Chondrocyte (in vitro differentiated cells): ENCODE data around the gene CCDC14. TPM values are rescaled to one million over a fixed set of nuclear protein-coding genes. Genes with fewer than 3 reads are reported as not detected.

ENCODE experiments used
- DNase-seq: peaks from one replicate; pipeline ENCODE4 v3.0.0; 2021; ENCODE audit warnings: mixed read lengths, low spot score
- H3K27ac Mint-ChIP-seq: one replicate; pipeline ENCODE4 v1.8.0; 2021; ENCODE audit warnings: mild to moderate bottlenecking, moderate library complexity, mixed read lengths; ENCODE audit not compliant: unreplicated experiment
- H3K27me3 Mint-ChIP-seq: 2 replicates; pipeline ENCODE4 v1.8.0; 2021; ENCODE audit warnings: low read depth, mixed read lengths
- H3K36me3 Mint-ChIP-seq: 2 replicates; pipeline ENCODE4 v1.8.0; 2021; ENCODE audit warnings: low read depth, mixed read lengths
- H3K4me1 Mint-ChIP-seq: 2 replicates; pipeline ENCODE4 v1.8.0; 2021; ENCODE audit warnings: low read depth, mild to moderate bottlenecking, mixed read lengths
- H3K4me3 Mint-ChIP-seq: one replicate; pipeline ENCODE4 v1.8.0; 2021; ENCODE audit warnings: mild to moderate bottlenecking, moderate library complexity, mixed read lengths; ENCODE audit not compliant: unreplicated experiment
- H3K9me3 Mint-ChIP-seq: 2 replicates; pipeline ENCODE4 v1.8.0; 2021; ENCODE audit warnings: low read depth, mixed read lengths
- total RNA-seq: library from RNA; stranded (reverse); gene quantifications from 3 replicates; pipeline ENCODE4 v1.2.1, GENCODE V29; 2021
- TF ChIP-seq, protein P1 (sequence below): fragments of 200-600 bp; sonication (generic); IDR thresholded peaks from 2 replicates; pipeline ENCODE4 v1.5.0; 2021; ENCODE audit warnings: antibody characterized with exemption, mild to moderate bottlenecking, moderate library complexity

CCDC14 gene
- total RNA-seq, 1 donor from 2014 or later: 25.4 TPM

GRCh38 chr3:123884993-123885392 lies 76.0 kb downstream of the CCDC14 start:
- H3K4me3 Mint-ChIP-seq: no peak overlapping the region
- TF ChIP-seq, protein P1, sequence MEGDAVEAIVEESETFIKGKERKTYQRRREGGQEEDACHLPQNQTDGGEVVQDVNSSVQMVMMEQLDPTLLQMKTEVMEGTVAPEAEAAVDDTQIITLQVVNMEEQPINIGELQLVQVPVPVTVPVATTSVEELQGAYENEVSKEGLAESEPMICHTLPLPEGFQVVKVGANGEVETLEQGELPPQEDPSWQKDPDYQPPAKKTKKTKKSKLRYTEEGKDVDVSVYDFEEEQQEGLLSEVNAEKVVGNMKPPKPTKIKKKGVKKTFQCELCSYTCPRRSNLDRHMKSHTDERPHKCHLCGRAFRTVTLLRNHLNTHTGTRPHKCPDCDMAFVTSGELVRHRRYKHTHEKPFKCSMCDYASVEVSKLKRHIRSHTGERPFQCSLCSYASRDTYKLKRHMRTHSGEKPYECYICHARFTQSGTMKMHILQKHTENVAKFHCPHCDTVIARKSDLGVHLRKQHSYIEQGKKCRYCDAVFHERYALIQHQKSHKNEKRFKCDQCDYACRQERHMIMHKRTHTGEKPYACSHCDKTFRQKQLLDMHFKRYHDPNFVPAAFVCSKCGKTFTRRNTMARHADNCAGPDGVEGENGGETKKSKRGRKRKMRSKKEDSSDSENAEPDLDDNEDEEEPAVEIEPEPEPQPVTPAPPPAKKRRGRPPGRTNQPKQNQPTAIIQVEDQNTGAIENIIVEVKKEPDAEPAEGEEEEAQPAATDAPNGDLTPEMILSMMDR: no peak
- H3K27ac Mint-ChIP-seq: no peak overlapping the region
- peaks cover 2% of the 10 kb centered on the region for H3K9me3 Mint-ChIP-seq
- DNase-seq: no peak
- H3K27me3 Mint-ChIP-seq: no peaks in the 10 kb centered on the region
- peaks cover 25% of the 10 kb centered on the region for H3K4me1 Mint-ChIP-seq
- H3K36me3 Mint-ChIP-seq: no peaks in the 10 kb centered on the region

DNA sequence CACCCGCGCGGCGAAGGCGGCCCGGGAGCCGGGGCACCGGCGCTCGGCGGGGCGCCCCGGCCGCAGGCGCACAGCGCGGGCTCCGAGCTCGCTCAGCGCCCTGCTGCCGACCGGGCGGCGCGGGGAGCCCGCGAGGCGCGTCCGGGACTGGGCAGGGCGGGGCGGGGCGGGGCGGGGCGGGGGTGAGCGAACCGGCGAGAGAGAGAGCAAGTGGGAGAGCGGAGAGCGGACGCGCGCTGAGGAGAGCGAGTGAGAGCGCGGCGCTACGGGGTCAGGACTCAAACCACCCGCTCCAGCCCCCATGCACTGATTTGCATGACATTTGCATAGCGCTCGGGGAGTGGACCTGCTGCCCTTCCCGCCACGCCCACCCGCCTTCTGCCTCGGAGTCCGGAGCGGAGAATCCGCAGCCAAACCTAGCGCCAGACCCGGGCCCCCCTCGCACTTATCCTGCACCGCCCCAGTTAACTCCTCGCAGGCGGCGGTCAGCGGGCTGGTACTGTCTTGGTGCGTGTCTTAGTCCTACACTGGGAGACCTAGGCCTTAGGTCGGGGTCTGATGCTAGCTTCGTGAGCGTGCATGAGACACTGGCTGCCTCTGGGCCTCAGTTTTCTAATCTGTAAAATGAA lies 76.7 kb downstream of the CCDC14 start, which contains the start of gene MYLK:
TSS of gene MYLK (minus strand) at position 130 of the 629 bp plus-strand sequence. CDS start 90,491 bp downstream, outside the sequence.
- H3K9me3 Mint-ChIP-seq: peaks cover 2% of the 10 kb centered on the region
- no peaks in the 10 kb centered on the region for H3K36me3 Mint-ChIP-seq
- peaks cover 25% of the 10 kb centered on the region for H3K4me1 Mint-ChIP-seq
- H3K27ac Mint-ChIP-seq: peak within 1 kb of the TSS; percentile 57
- H3K27me3 Mint-ChIP-seq: no peaks in the 10 kb centered on the region
- peak within 1 kb of the TSS; percentile 81 for H3K4me3 Mint-ChIP-seq
- DNase-seq: no peak
- TF ChIP-seq, protein P1: no peak

DNA sequence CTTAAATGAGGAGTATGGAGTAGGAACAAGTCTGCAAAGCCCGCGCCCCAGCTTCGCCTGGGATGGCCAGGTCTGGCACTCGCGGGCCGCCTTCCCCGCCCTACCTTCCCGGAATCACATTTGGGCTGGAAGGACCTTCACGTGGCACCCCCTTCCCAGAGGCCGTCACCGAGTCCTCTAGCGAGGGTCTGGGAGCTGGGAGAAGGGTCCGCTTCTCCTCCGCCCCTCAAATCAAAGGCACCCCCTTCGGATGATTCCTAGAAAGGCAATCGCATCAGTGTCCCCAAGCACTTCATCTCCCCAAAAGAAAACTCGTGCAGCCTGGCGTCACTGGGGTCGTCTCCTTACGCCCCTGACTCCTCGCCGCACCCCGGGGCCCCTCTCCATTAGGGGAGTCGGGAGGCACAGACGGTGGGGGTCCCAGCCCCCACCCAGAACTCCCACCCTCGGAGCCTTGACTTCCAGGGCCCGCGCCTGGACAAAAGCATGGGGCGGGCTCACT lies 77.3 kb downstream of the CCDC14 start:
- Mint-ChIP-seq H3K27me3 (no peaks in the 10 kb centered on the region), H3K27ac (no peak overlapping the region), H3K4me3 (peak overlapping the region; percentile 74), H3K4me1 (peaks cover 25% of the 10 kb centered on the region), H3K9me3 (peaks cover 2% of the 10 kb centered on the region), H3K36me3 (no peaks in the 10 kb centered on the region)
- TF ChIP-seq, protein P1: peak; percentile 6
- DNase-seq: no peak

GRCh38 chr3:123883111-123883510 lies 77.9 kb downstream of the CCDC14 start:
- Mint-ChIP-seq H3K27ac (peak overlapping the region; percentile 57), H3K27me3 (no peaks in the 10 kb centered on the region), H3K4me1 (peaks cover 25% of the 10 kb centered on the region), H3K36me3 (no peaks in the 10 kb centered on the region), H3K4me3 (peak overlapping the region; percentile 74), H3K9me3 (peaks cover 2% of the 10 kb centered on the region)
- TF ChIP-seq, protein P1: no peak
- no peak for DNase-seq

GRCh38 chr3:123881771-123882170 lies 79.3 kb downstream of the CCDC14 start:
- H3K27me3 Mint-ChIP-seq: no peaks in the 10 kb centered on the region
- no peaks in the 10 kb centered on the region for H3K9me3 Mint-ChIP-seq
- TF ChIP-seq, protein P1: no peak
- no peaks in the 10 kb centered on the region for H3K36me3 Mint-ChIP-seq
- no peak overlapping the region for H3K4me3 Mint-ChIP-seq
- peaks cover 25% of the 10 kb centered on the region for H3K4me1 Mint-ChIP-seq
- no peak for DNase-seq
- no peak overlapping the region for H3K27ac Mint-ChIP-seq
